D721Med (cell line): ENCODE measurements around the gene PSMC6.

ENCODE experiments used
- DNase-seq: peaks from one replicate; pipeline ENCODE4 v3.0.0; 2011; ENCODE audit warnings: low spot score; ENCODE audit not compliant: insufficient read length
- FAIRE-seq: peaks from 2 replicates; lab custom pipeline; 2011; peaks lifted over from hg19 to GRCh38; lab: Jason Lieb, UNC
- CTCF ChIP-seq: IDR thresholded peaks from 2 replicates; pipeline ENCODE4 v1.5.1; 2012; ENCODE audit warnings: mild to moderate bottlenecking, control low read depth; ENCODE audit not compliant: insufficient read depth; ENCODE audit errors: missing control alignments

Gene PSMC6

GRCh38 chr14:52683985-52684520 lies 22.9 kb upstream of the PSMC6 start:
- DNase-seq = no peak
- no peak for TF ChIP-seq CTCF
- no peak for FAIRE-seq

- FAIRE-seq (no peak), DNase-seq (no peak)
- no peak for TF ChIP-seq CTCF
Measured at GRCh38 chr14:52686176-52686575, 20.8 kb upstream of the PSMC6 start.

- FAIRE-seq (no peak), DNase-seq (no peak)
- no peak for TF ChIP-seq CTCF
Measured at GRCh38 chr14:52690983-52691760, 15.8 kb upstream of the PSMC6 start.

GRCh38 chr14:52692248-52692962 lies 14.6 kb upstream of the PSMC6 start:
- no peak for DNase-seq
- no peak for TF ChIP-seq CTCF
- no peak for FAIRE-seq

GRCh38 chr14:52693036-52693435 lies 14.0 kb upstream of the PSMC6 start:
- no peak for FAIRE-seq
- no peak for TF ChIP-seq CTCF
- no peak for DNase-seq

- TF ChIP-seq CTCF = no peak
- FAIRE-seq = no peak
Measured at GRCh38 chr14:52693532-52693931, 13.5 kb upstream of the PSMC6 start.

More at GRCh38 chr14:52693532-52693931, 13.5 kb upstream of the PSMC6 start:
- no peak for DNase-seq
